Parathyroid adenoma (tissue), 2 donors: ENCODE data around the gene TMCC1.

Source experiments
- H2AFZ ChIP-seq: fragments of 300-600 bp; sonication (generic); one replicate; pipeline ENCODE4 v1.7.0; 2017; ENCODE audit warnings: antibody characterized with exemption, mild to moderate bottlenecking
- H3K27ac ChIP-seq: fragments of 300-600 bp; sonication (generic); one replicate; pipeline ENCODE4 v1.7.0; 2017
- H3K27me3 ChIP-seq: fragments of 300-600 bp; sonication (generic); one replicate; pipeline ENCODE4 v1.7.0; 2017; ENCODE audit warnings: low read length; ENCODE audit not compliant: control insufficient read depth, insufficient read depth
- H3K36me3 ChIP-seq: fragments of 300-600 bp; sonication (generic); one replicate; pipeline ENCODE4 v1.7.0; 2017; ENCODE audit warnings: low read length; ENCODE audit not compliant: control insufficient read depth, insufficient read depth
- H3K4me1 ChIP-seq: fragments of 300-600 bp; sonication (generic); one replicate; pipeline ENCODE4 v1.7.0; 2017; ENCODE audit warnings: control low read depth
- H3K4me2 ChIP-seq: fragments of 300-600 bp; sonication (generic); one replicate; pipeline ENCODE4 v1.7.0; 2017; ENCODE audit warnings: low read length
- H3K4me3 ChIP-seq: fragments of 300-600 bp; sonication (generic); one replicate; pipeline ENCODE4 v1.7.0; 2017; ENCODE audit warnings: low read depth, low read length
- H3K79me2 ChIP-seq: fragments of 300-600 bp; sonication (generic); one replicate; pipeline ENCODE4 v1.7.0; 2017; ENCODE audit warnings: control low read depth
- H3K9ac ChIP-seq: fragments of 300-600 bp; sonication (generic); one replicate; pipeline ENCODE4 v1.7.0; 2017; ENCODE audit warnings: mild to moderate bottlenecking
- H3K9me3 ChIP-seq: fragments of 300-600 bp; sonication (generic); one replicate; pipeline ENCODE4 v1.7.0; 2017; ENCODE audit warnings: low read length; ENCODE audit not compliant: control insufficient read depth
- TF ChIP-seq, protein P1 (sequence below): fragments of 300-600 bp; sonication (generic); IDR thresholded peaks from one replicate; pipeline ENCODE4 v1.7.0; 2017; ENCODE audit warnings: antibody characterized with exemption, mild to moderate bottlenecking
- donor health status: primary hyperparathyroidism.

TMCC1 gene

DNA sequence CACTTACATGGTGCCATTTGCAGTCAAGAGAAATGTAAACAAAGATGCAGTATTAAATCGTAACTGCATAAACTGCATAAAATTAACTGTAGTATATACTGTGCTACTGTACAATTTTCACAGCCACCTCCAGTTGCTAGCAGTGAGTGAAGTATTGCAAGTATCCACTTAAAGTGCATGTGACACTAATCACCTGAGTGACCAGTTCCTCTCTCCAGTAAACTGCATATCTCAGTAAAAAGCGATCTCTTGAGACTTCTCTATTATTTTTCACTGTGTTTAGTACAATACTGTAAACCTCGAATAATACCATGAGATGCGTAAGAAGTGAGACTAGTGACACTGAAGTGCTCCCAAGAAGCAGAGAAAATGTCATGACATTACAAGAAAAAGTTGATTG lies 175.3 kb downstream of the TMCC1 start:
- Histone ChIP-seq H3K4me2 (no peak overlapping the region), H3K36me3 (no peaks in the 10 kb centered on the region), H3K4me3 (no peak overlapping the region), H3K9me3 (no peaks in the 10 kb centered on the region), H2AFZ (no peak overlapping the region), H3K27me3 (no peaks in the 10 kb centered on the region), H3K27ac (no peak overlapping the region), H3K79me2 (peaks cover 4% of the 10 kb centered on the region), H3K9ac (no peak overlapping the region), H3K4me1 (peaks cover 13% of the 10 kb centered on the region)
- TF ChIP-seq, protein P1, sequence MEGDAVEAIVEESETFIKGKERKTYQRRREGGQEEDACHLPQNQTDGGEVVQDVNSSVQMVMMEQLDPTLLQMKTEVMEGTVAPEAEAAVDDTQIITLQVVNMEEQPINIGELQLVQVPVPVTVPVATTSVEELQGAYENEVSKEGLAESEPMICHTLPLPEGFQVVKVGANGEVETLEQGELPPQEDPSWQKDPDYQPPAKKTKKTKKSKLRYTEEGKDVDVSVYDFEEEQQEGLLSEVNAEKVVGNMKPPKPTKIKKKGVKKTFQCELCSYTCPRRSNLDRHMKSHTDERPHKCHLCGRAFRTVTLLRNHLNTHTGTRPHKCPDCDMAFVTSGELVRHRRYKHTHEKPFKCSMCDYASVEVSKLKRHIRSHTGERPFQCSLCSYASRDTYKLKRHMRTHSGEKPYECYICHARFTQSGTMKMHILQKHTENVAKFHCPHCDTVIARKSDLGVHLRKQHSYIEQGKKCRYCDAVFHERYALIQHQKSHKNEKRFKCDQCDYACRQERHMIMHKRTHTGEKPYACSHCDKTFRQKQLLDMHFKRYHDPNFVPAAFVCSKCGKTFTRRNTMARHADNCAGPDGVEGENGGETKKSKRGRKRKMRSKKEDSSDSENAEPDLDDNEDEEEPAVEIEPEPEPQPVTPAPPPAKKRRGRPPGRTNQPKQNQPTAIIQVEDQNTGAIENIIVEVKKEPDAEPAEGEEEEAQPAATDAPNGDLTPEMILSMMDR = no peak

DNA sequence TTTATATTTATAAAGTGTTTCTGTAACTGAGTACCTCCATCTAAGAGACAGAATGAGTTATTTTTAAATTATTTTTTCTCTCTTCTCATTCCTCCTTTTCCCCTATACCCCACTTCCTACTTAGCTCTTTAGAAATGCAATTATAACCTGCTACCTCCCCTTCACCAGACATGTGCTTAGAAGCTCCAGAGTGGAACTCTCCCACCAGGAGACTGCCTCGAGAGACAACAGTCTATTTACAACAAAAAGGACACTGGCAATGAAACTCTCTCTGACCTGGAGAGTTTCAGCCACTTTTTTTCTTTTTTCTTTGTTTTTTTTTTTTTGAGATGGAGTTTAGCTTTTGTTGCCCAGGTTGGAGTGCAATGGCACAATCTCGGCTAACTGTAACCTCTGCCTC lies 177.7 kb downstream of the TMCC1 start:
- Histone ChIP-seq H3K9me3 (no peaks in the 10 kb centered on the region), H3K4me1 (peaks cover 9% of the 10 kb centered on the region), H3K27me3 (no peaks in the 10 kb centered on the region), H3K36me3 (no peaks in the 10 kb centered on the region), H2AFZ (no peak overlapping the region), H3K9ac (no peak overlapping the region), H3K4me3 (no peak overlapping the region), H3K4me2 (no peak overlapping the region), H3K27ac (no peak overlapping the region), H3K79me2 (no peaks in the 10 kb centered on the region)
- TF ChIP-seq, protein P1 = no peak

GRCh38 chr3:129708328-129708861 lies 185.1 kb downstream of the TMCC1 start:
- H3K79me2 ChIP-seq = peaks cover 8% of the 10 kb centered on the region

GRCh38 chr3:129705274-129705673 lies 188.2 kb downstream of the TMCC1 start:
- Histone ChIP-seq H3K9me3 (no peaks in the 10 kb centered on the region), H3K27me3 (no peaks in the 10 kb centered on the region)

More at GRCh38 chr3:129708328-129708861, 185.1 kb downstream of the TMCC1 start:
- H2AFZ ChIP-seq = no peak overlapping the region
- no peaks in the 10 kb centered on the region for H3K9me3 ChIP-seq
- H3K36me3 ChIP-seq = no peaks in the 10 kb centered on the region
- H3K4me3 ChIP-seq = no peak overlapping the region
- TF ChIP-seq, protein P1 = no peak
- H3K27ac ChIP-seq = no peak overlapping the region
- H3K4me2 ChIP-seq = no peak overlapping the region
- H3K27me3 ChIP-seq = no peaks in the 10 kb centered on the region
- H3K4me1 ChIP-seq = no peaks in the 10 kb centered on the region
- no peak overlapping the region for H3K9ac ChIP-seq

GRCh38 chr3:129703913-129704312 lies 189.6 kb downstream of the TMCC1 start:
- Histone ChIP-seq H3K4me2 (no peak overlapping the region), H3K27ac (no peak overlapping the region), H3K9ac (no peak overlapping the region), H3K4me3 (no peak overlapping the region), H2AFZ (no peak overlapping the region), H3K79me2 (peaks cover 12% of the 10 kb centered on the region), H3K9me3 (no peaks in the 10 kb centered on the region), H3K4me1 (no peaks in the 10 kb centered on the region), H3K27me3 (no peaks in the 10 kb centered on the region), H3K36me3 (no peaks in the 10 kb centered on the region)
- TF ChIP-seq, protein P1 = no peak

More at GRCh38 chr3:129705274-129705673, 188.2 kb downstream of the TMCC1 start:
- Histone ChIP-seq H3K9ac (no peak overlapping the region), H3K4me1 (no peaks in the 10 kb centered on the region), H3K4me3 (no peak overlapping the region), H3K79me2 (peaks cover 12% of the 10 kb centered on the region), H3K27ac (no peak overlapping the region), H3K36me3 (no peaks in the 10 kb centered on the region), H3K4me2 (no peak overlapping the region), H2AFZ (no peak overlapping the region)
- TF ChIP-seq, protein P1 = no peak
